GM20431 (cell line): ENCODE data around the gene MBD3L1.

Source experiments
- in situ Hi-C: fragments of 300-500 bp; cut with MseI, MboI; formaldehyde crosslinking; loops from one replicate; pipeline ENCODE4 v1.15.0; 2020; ENCODE audit warnings: low sequenced_read_pairs; ENCODE audit not compliant: unreplicated experiment

The MBD3L1 gene

DNA sequence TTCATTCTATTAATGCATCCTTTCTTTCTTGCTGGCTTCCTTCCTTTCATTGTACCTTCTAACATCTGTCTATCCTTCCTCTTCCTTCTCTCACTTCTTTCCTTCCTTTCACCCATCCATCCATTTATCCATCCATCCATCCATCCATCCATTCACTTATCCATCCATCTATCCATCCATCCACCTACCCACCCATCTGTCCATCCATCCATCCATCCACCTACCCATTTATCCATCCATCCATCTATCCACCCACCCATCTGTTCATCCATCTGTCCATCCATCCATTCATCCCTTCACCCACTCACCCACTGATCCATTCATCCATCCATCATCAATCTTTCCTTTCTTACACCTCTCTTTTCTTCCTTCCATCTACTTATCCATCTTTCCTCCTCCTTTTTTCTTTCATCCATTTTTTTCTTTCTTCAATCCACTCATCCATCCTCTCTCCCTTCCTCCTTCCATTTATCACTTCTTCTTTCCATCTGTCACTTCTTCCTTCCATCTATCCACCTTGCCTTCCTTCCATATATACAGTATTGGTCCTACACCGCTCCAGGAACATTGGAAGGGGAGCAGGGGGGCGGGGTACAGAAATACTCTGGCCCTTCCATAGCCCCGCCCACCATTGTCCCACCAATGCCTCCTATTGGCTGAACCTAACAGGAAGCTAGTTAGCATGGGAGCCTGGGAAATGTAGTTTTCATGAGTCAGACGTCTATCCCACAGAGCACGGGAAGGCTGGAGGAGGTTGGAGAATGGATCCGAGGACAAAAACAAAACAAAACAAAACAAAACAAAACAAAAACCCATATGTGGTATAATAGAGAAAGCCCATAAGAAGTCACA lies 45.9 kb downstream of the MBD3L1 start:
- in situ Hi-C loops = no loop called here

DNA sequence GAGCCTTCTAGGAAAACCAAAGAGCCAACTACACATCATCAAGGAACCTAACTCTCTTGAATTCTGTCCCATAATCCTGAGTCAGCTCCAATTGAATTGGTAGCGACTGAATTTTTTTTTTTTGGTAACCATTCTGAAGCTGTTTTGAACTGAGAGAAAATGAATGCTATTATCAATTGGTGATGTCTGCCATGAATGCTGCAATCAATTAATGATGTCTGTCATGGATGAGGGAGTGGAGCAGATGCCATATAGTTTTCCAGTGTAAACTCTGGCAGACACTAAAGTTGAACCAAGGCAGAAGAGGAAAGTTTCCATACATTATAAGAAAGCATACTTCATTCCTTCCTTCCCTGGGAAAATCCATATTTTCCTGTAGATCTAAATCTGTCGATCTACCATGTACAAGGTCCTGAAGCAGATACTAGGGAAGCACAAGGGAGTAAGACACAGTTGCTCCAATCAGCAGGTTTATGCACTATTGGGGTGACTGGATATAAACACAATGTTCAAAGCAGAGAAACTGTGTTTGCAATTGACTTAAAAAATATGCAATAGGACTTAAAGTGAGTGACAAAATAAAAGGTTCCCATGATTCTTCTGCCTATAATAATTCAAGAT lies 48.8 kb downstream of the MBD3L1 start:
- in situ Hi-C loops = no loop called here

DNA sequence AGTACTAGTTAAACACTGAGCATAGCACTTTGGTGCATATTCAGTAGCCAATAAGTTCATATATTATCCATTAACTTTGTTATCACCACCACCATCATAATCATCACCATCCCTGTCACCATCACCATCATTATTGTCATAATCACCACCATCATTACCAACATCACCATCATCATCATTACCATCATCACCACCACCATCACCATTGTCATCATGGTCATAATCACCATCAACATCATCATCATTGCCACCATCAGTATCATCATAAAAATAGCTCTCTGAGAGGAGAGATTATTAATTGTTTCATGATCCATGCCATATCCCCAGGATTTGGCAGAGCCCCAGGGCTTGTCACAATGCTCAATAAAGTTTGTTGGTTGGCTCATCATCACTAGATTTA lies 49.3 kb downstream of the MBD3L1 start:
- in situ Hi-C loops = no loop called here

DNA sequence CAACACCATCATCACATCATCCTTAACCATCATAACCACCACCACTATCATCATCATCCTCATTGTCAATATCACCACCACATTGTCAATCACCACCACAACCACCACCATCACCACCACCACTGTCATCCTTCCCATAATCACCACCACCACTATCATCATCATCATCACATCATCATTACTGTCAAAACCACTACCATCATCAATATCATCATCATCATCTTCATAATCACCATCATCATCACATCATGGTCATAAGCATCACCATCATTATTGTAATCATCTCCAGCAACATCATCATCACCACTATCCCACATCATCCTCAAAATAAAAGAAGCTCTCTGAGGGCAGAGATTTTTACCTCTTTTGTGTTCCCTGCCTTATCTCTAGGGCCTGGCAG lies 52.2 kb downstream of the MBD3L1 start:
- in situ Hi-C loops = no loop called here

DNA sequence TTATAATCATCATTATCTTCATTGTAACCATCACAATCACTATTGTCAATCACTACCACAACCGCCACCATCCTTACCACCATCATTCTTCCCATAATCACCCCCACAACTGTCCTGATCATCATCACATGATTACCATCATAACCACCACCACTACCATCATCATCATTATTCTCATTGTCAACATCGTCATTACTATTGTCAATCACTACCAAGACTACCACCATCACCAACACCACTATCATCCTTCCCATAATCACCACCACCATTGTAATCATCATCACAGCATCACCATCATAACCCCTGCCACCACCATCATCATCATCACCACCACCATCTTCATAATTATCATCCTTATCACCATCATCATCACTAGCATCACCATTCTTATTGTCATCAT lies 55.2 kb downstream of the MBD3L1 start:
- in situ Hi-C loops = no loop called here

DNA sequence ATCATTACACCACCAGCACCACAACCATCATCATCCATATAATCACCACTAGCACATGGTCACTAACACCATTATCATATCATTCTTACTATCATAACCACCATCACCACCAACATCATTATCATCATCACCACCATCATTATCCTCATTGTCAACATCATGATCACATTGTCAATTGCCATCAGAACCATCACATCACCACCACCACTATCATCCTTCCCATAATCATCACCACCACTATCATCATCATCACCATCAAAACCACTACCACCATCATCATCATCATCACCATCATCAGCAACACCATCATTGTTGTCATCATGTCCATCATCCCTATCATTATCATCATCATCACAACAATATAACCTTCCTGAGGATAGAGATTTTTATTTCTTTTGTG lies 58.1 kb downstream of the MBD3L1 start:
- in situ Hi-C loops = no loop called here
